ENCODE data around the gene KY. TPM values are rescaled to one million over a fixed set of nuclear protein-coding genes. Genes with fewer than 3 reads are reported as not detected.
"Not testable (repeated sequence)": the region's sequence is repeated elsewhere in the genome, so short reads cannot be mapped to it uniquely, and the experiment has no call there.

KY gene
- total and polyA plus RNA-seq, 4 experiments from 2014 or later, result not detected

GRCh38 chr3:134594986-134595385, 55.8 kb downstream of the KY start:
- H3K4me3 Mint-ChIP-seq; H3K4me1 ChIP-seq (ENCODE audit: insufficient read depth, low read length); H3K27me3 ChIP-seq (ENCODE audit: insufficient read depth, low read length); H3K27me3 Mint-ChIP-seq; DNase-seq; H3K27ac ChIP-seq (ENCODE audit: low read depth, low read length); POLR2A ChIA-PET (ENCODE audit: partially characterized antibody); H3K4me1 Mint-ChIP-seq; H3K36me3 Mint-ChIP-seq; H3K4me3 ChIP-seq (ENCODE audit: low read length in 2 of 2); H3K9me3 Mint-ChIP-seq; CTCF ChIA-PET (ENCODE audit: partially characterized antibody); H3K36me3 ChIP-seq (ENCODE audit: insufficient read depth, low read length); H3K27ac Mint-ChIP-seq; intact Hi-C loops (cut with micrococcal nuclease); H3K9me3 ChIP-seq (ENCODE audit: control insufficient read depth in 1 of 2, low read length in 2 of 2): not testable (repeated sequence)

GRCh38 chr3:134594331-134594741, 56.5 kb downstream of the KY start:
- Mint-ChIP-seq H3K9me3 (peaks cover 0 to 1% (median 0%) of the 10 kb centered on the region in 8 donors), H3K27ac (no peak overlapping the region), H3K4me1 (no peaks in the 10 kb centered on the region), H3K27me3 (peaks cover 0 to 9% of the 10 kb centered on the region in 2 donors), H3K36me3 (no peaks in the 10 kb centered on the region), H3K4me3 (no peak overlapping the region)
- H3K4me3 ChIP-seq (ENCODE audit: low read length in 2 of 2), result no peak overlapping the region
- ChIA-PET POLR2A (ENCODE audit: partially characterized antibody) (no interaction called here), CTCF (ENCODE audit: partially characterized antibody) (no interaction called here)
- no peak for DNase-seq
- intact Hi-C loops (cut with micrococcal nuclease), result no loop called here
- no peaks in the 10 kb centered on the region for H3K36me3 ChIP-seq (ENCODE audit: insufficient read depth, low read length)
- no peaks in the 10 kb centered on the region for H3K27me3 ChIP-seq (ENCODE audit: insufficient read depth, low read length)
- no peaks in the 10 kb centered on the region for H3K4me1 ChIP-seq (ENCODE audit: insufficient read depth, low read length)
- H3K27ac ChIP-seq (ENCODE audit: low read depth, low read length), result no peak overlapping the region
- no peaks in the 10 kb centered on the region for H3K9me3 ChIP-seq (ENCODE audit: control insufficient read depth in 1 of 2, low read length in 2 of 2)

- peaks cover 0 to 1% (median 0%) of the 10 kb centered on the region in 8 donors for H3K9me3 Mint-ChIP-seq
- H3K4me1 Mint-ChIP-seq, result no peaks in the 10 kb centered on the region
- CTCF ChIA-PET (ENCODE audit: partially characterized antibody), result interaction anchor here (0.8 kb wide), 1 partner anchor 11 kb away, joined by 3 read pairs; no protein-coding TSS in a partner anchor
- Histone ChIP-seq H3K4me1 (ENCODE audit: insufficient read depth, low read length) (no peaks in the 10 kb centered on the region), H3K27me3 (ENCODE audit: insufficient read depth, low read length) (no peaks in the 10 kb centered on the region), H3K27ac (ENCODE audit: low read depth, low read length) (no peak overlapping the region), H3K4me3 (ENCODE audit: low read length in 2 of 2) (no peak overlapping the region), H3K36me3 (ENCODE audit: insufficient read depth, low read length) (no peaks in the 10 kb centered on the region), H3K9me3 (ENCODE audit: control insufficient read depth in 1 of 2, low read length in 2 of 2) (no peaks in the 10 kb centered on the region)
- intact Hi-C loops (cut with micrococcal nuclease), result no loop called here
- no peaks in the 10 kb centered on the region for H3K36me3 Mint-ChIP-seq
- H3K27me3 Mint-ChIP-seq, result peaks cover 0 to 6% of the 10 kb centered on the region in 2 donors
- POLR2A ChIA-PET (ENCODE audit: partially characterized antibody), result no interaction called here
- no peak overlapping the region for H3K27ac Mint-ChIP-seq
- no peak overlapping the region for H3K4me3 Mint-ChIP-seq
- no peak for DNase-seq
Measured at GRCh38 chr3:134592806-134593205, 58.0 kb downstream of the KY start.

- H3K9me3 ChIP-seq (ENCODE audit: control insufficient read depth in 1 of 2, low read length in 2 of 2), result no peaks in the 10 kb centered on the region
- H3K4me1 Mint-ChIP-seq, result no peaks in the 10 kb centered on the region
- H3K36me3 ChIP-seq (ENCODE audit: insufficient read depth, low read length), result no peaks in the 10 kb centered on the region
- no peaks in the 10 kb centered on the region for H3K36me3 Mint-ChIP-seq
- H3K4me3 Mint-ChIP-seq, result no peak overlapping the region
- CTCF ChIA-PET (ENCODE audit: partially characterized antibody), result interaction anchor here (1.2 to 2.2 kb wide), 3 partner anchors 10 to 14 kb away, joined by 4 to 7 read pairs (median 5); no protein-coding TSS in a partner anchor
- no peak for DNase-seq
- H3K4me1 ChIP-seq (ENCODE audit: insufficient read depth, low read length), result no peaks in the 10 kb centered on the region
- peaks cover 0 to 3% (median 0%) of the 10 kb centered on the region in 8 donors for H3K9me3 Mint-ChIP-seq
- intact Hi-C loops (cut with micrococcal nuclease), result no loop called here
- H3K27me3 Mint-ChIP-seq, result peaks cover 3 to 6% of the 10 kb centered on the region in 2 donors
- H3K27ac ChIP-seq (ENCODE audit: low read depth, low read length), result no peak overlapping the region
- no peak overlapping the region for H3K4me3 ChIP-seq (ENCODE audit: low read length in 2 of 2)
- H3K27ac Mint-ChIP-seq, result no peak overlapping the region
- H3K27me3 ChIP-seq (ENCODE audit: insufficient read depth, low read length), result no peaks in the 10 kb centered on the region
- POLR2A ChIA-PET (ENCODE audit: partially characterized antibody), result no interaction called here
Measured at GRCh38 chr3:134590766-134591165, 60.1 kb downstream of the KY start.

- no peak overlapping the region for H3K4me3 Mint-ChIP-seq
- no peak overlapping the region for H3K27ac ChIP-seq (ENCODE audit: low read depth, low read length)
- no peaks in the 10 kb centered on the region for H3K27me3 ChIP-seq (ENCODE audit: insufficient read depth, low read length)
- H3K36me3 ChIP-seq (ENCODE audit: insufficient read depth, low read length), result no peaks in the 10 kb centered on the region
- intact Hi-C loops (cut with micrococcal nuclease), result no loop called here
- ChIA-PET POLR2A (ENCODE audit: partially characterized antibody) (no interaction called here), CTCF (ENCODE audit: partially characterized antibody) (no interaction called here)
- H3K4me1 ChIP-seq (ENCODE audit: insufficient read depth, low read length), result no peaks in the 10 kb centered on the region
- no peak overlapping the region for H3K27ac Mint-ChIP-seq
- peaks cover 0 to 21% (median 10%) of the 10 kb centered on the region in 8 donors for H3K9me3 Mint-ChIP-seq
- no peaks in the 10 kb centered on the region for H3K27me3 Mint-ChIP-seq
- H3K36me3 Mint-ChIP-seq, result peaks cover 1 to 5% of the 10 kb centered on the region in 2 donors
- no peak for DNase-seq
- H3K4me3 ChIP-seq (ENCODE audit: low read length in 2 of 2), result no peak overlapping the region
- no peaks in the 10 kb centered on the region for H3K4me1 Mint-ChIP-seq
- no peaks in the 10 kb centered on the region for H3K9me3 ChIP-seq (ENCODE audit: control insufficient read depth in 1 of 2, low read length in 2 of 2)
Measured at GRCh38 chr3:134579141-134579665, 71.6 kb downstream of the KY start.

- POLR2A ChIA-PET (ENCODE audit: partially characterized antibody), result no interaction called here
Measured at GRCh38 chr3:134576831-134577230, 74.0 kb downstream of the KY start.

GRCh38 chr3:134576426-134576825, 74.4 kb downstream of the KY start:
- Mint-ChIP-seq H3K36me3 (peaks cover 1 to 5% of the 10 kb centered on the region in 2 donors), H3K9me3 (peaks cover 0 to 30% (median 12%) of the 10 kb centered on the region in 8 donors), H3K27ac (no peak overlapping the region), H3K27me3 (no peaks in the 10 kb centered on the region), H3K4me1 (no peaks in the 10 kb centered on the region), H3K4me3 (no peak overlapping the region)
- Histone ChIP-seq H3K27ac (ENCODE audit: low read depth, low read length) (no peak overlapping the region), H3K27me3 (ENCODE audit: insufficient read depth, low read length) (no peaks in the 10 kb centered on the region), H3K4me1 (ENCODE audit: insufficient read depth, low read length) (no peaks in the 10 kb centered on the region), H3K36me3 (ENCODE audit: insufficient read depth, low read length) (no peaks in the 10 kb centered on the region), H3K4me3 (ENCODE audit: low read length in 2 of 2) (no peak overlapping the region), H3K9me3 (ENCODE audit: control insufficient read depth in 1 of 2, low read length in 2 of 2) (no peaks in the 10 kb centered on the region)
- ChIA-PET POLR2A (ENCODE audit: partially characterized antibody) (no interaction called here), CTCF (ENCODE audit: partially characterized antibody) (no interaction called here)
- intact Hi-C loops (cut with micrococcal nuclease), result no loop called here
- no peak for DNase-seq

More at GRCh38 chr3:134576831-134577230, 74.0 kb downstream of the KY start:
- H3K4me3 Mint-ChIP-seq, result no peak overlapping the region
- Histone ChIP-seq H3K27ac (ENCODE audit: low read depth, low read length) (no peak overlapping the region), H3K4me3 (ENCODE audit: low read length in 2 of 2) (no peak overlapping the region), H3K36me3 (ENCODE audit: insufficient read depth, low read length) (no peaks in the 10 kb centered on the region), H3K9me3 (ENCODE audit: control insufficient read depth in 1 of 2, low read length in 2 of 2) (no peaks in the 10 kb centered on the region), H3K4me1 (ENCODE audit: insufficient read depth, low read length) (no peaks in the 10 kb centered on the region), H3K27me3 (ENCODE audit: insufficient read depth, low read length) (no peaks in the 10 kb centered on the region)
- no peaks in the 10 kb centered on the region for H3K27me3 Mint-ChIP-seq
- peaks cover 0 to 27% (median 11%) of the 10 kb centered on the region in 8 donors for H3K9me3 Mint-ChIP-seq
- no peak for DNase-seq
- intact Hi-C loops (cut with micrococcal nuclease), result no loop called here
- peaks cover 1 to 5% of the 10 kb centered on the region in 2 donors for H3K36me3 Mint-ChIP-seq
- no peaks in the 10 kb centered on the region for H3K4me1 Mint-ChIP-seq
- no peak overlapping the region for H3K27ac Mint-ChIP-seq
- CTCF ChIA-PET (ENCODE audit: partially characterized antibody), result no interaction called here

- peaks cover 2 to 57% (median 33%) of the 10 kb centered on the region in 8 donors for H3K9me3 Mint-ChIP-seq
- POLR2A ChIA-PET (ENCODE audit: partially characterized antibody), result not testable (repeated sequence)
Measured at GRCh38 chr3:134569899-134570298, 80.9 kb downstream of the KY start.

More at GRCh38 chr3:134569899-134570298, 80.9 kb downstream of the KY start:
- H3K36me3 Mint-ChIP-seq; H3K27ac ChIP-seq (ENCODE audit: low read depth, low read length); DNase-seq; H3K9me3 ChIP-seq (ENCODE audit: control insufficient read depth in 1 of 2, low read length in 2 of 2); H3K4me1 ChIP-seq (ENCODE audit: insufficient read depth, low read length); intact Hi-C loops (cut with micrococcal nuclease); H3K36me3 ChIP-seq (ENCODE audit: insufficient read depth, low read length); H3K4me3 Mint-ChIP-seq; H3K27ac Mint-ChIP-seq; H3K4me3 ChIP-seq (ENCODE audit: low read length in 2 of 2); H3K4me1 Mint-ChIP-seq; CTCF ChIA-PET (ENCODE audit: partially characterized antibody); H3K27me3 Mint-ChIP-seq; H3K27me3 ChIP-seq (ENCODE audit: insufficient read depth, low read length): not testable (repeated sequence)

Measured in CD4-positive, alpha-beta memory T cell (primary cell).